Nephron (organoid): ENCODE measurements around the gene CHRM5.

Experiments
- H3K27ac Mint-ChIP-seq, 3 experiments: 2 replicates each; pipeline ENCODE4 v1.8.0; 2020; ENCODE audit warnings: mixed read lengths in 3 of 3, mild to moderate bottlenecking in 2 of 3, moderate library complexity in 1 of 3
- H3K27me3 Mint-ChIP-seq: 2 replicates; pipeline ENCODE4 v1.8.0; 2021; ENCODE audit warnings: low read depth, mild to moderate bottlenecking, moderate library complexity, mixed read lengths
- H3K36me3 Mint-ChIP-seq: 2 replicates; pipeline ENCODE4 v1.8.0; 2020; ENCODE audit warnings: low read depth, mixed read lengths
- H3K4me1 Mint-ChIP-seq: 2 replicates; pipeline ENCODE4 v1.8.0; 2020; ENCODE audit warnings: mixed read lengths
- H3K4me3 Mint-ChIP-seq, 3 experiments: 2 replicates each; pipeline ENCODE4 v1.8.0; 2020; ENCODE audit warnings: mild to moderate bottlenecking in 3 of 3, mixed read lengths in 3 of 3, moderate library complexity in 2 of 3
- H3K9me3 Mint-ChIP-seq: 2 replicates; pipeline ENCODE4 v1.8.0; 2020; ENCODE audit warnings: mixed read lengths
- CTCF ChIP-seq, 3 experiments: fragments of 200-600 bp; sonication (generic); IDR thresholded peaks; one replicate each; pipeline ENCODE4 v1.5.0; 2021; ENCODE audit warnings: antibody characterized with exemption in 3 of 3; ENCODE audit not compliant: unreplicated experiment in 3 of 3

The CHRM5 gene

GRCh38 chr15:34109797-34110663 is 141.7 kb downstream of the CHRM5 start:
- H3K27ac Mint-ChIP-seq, result no peak overlapping the region
- peak; percentile 61 to 72 (median 62) for TF ChIP-seq CTCF (IDR thresholded peaks at IDR 0.05; ENCODE audit: unreplicated experiment in 3 of 3)
- peaks cover 2% of the 10 kb centered on the region for H3K36me3 Mint-ChIP-seq
- peaks cover 4% of the 10 kb centered on the region for H3K27me3 Mint-ChIP-seq
- H3K9me3 Mint-ChIP-seq, result peaks cover 2% of the 10 kb centered on the region
- peaks cover 6% of the 10 kb centered on the region for H3K4me1 Mint-ChIP-seq
- H3K4me3 Mint-ChIP-seq, result no peak overlapping the region

GRCh38 chr15:34111488-34111887 is 143.2 kb downstream of the CHRM5 start:
- no peaks in the 10 kb centered on the region for H3K36me3 Mint-ChIP-seq
- TF ChIP-seq CTCF (IDR thresholded peaks at IDR 0.05; ENCODE audit: unreplicated experiment in 3 of 3), result no peak
- no peak overlapping the region for H3K4me3 Mint-ChIP-seq
- peaks cover 4% of the 10 kb centered on the region for H3K27me3 Mint-ChIP-seq
- H3K9me3 Mint-ChIP-seq, result no peaks in the 10 kb centered on the region
- H3K4me1 Mint-ChIP-seq, result peaks cover 6% of the 10 kb centered on the region
- H3K27ac Mint-ChIP-seq, result no peak overlapping the region

- H3K36me3 Mint-ChIP-seq, result no peaks in the 10 kb centered on the region
- H3K4me3 Mint-ChIP-seq, result no peak overlapping the region
- peaks cover 4% of the 10 kb centered on the region for H3K27me3 Mint-ChIP-seq
- no peaks in the 10 kb centered on the region for H3K9me3 Mint-ChIP-seq
- H3K4me1 Mint-ChIP-seq, result peaks cover 14% of the 10 kb centered on the region
- no peak for TF ChIP-seq CTCF (IDR thresholded peaks at IDR 0.05; ENCODE audit: unreplicated experiment in 3 of 3)
- no peak overlapping the region for H3K27ac Mint-ChIP-seq
These were observed 145.9 kb downstream of the CHRM5 start for GRCh38 chr15:34114215-34114614.

GRCh38 chr15:34114739-34115138 is 146.4 kb downstream of the CHRM5 start:
- Mint-ChIP-seq H3K27me3 (peaks cover 4% of the 10 kb centered on the region), H3K27ac (no peak overlapping the region), H3K4me3 (no peak overlapping the region), H3K36me3 (no peaks in the 10 kb centered on the region), H3K4me1 (peaks cover 17% of the 10 kb centered on the region), H3K9me3 (no peaks in the 10 kb centered on the region)
- TF ChIP-seq CTCF (IDR thresholded peaks at IDR 0.05; ENCODE audit: unreplicated experiment in 3 of 3), result no peak

- Mint-ChIP-seq H3K27ac (no peak overlapping the region), H3K4me3 (no peak overlapping the region), H3K4me1 (peaks cover 11% of the 10 kb centered on the region), H3K27me3 (peaks cover 4% of the 10 kb centered on the region), H3K36me3 (no peaks in the 10 kb centered on the region), H3K9me3 (no peaks in the 10 kb centered on the region)
- no peak for TF ChIP-seq CTCF (IDR thresholded peaks at IDR 0.05; ENCODE audit: unreplicated experiment in 3 of 3)
These were observed 148.3 kb downstream of the CHRM5 start for GRCh38 chr15:34116620-34117019.
